HepG2 (cell line): ENCODE data around the gene IRS2.

Source experiments
- ARHGAP35 ChIP-seq: sonication (generic); formaldehyde crosslinking; IDR thresholded peaks from 2 replicates; pipeline ENCODE4 v1.9.0; 2022; ENCODE audit warnings: mild to moderate bottlenecking, inconsistent platforms, moderate library complexity, missing genetic modification reagents, borderline replicate concordance
- CTCF ChIP-seq: sonication (generic); formaldehyde crosslinking; IDR thresholded peaks from 2 replicates; pipeline ENCODE4 v1.5.0; 2020; ENCODE audit warnings: mild to moderate bottlenecking, missing genetic modification reagents, moderate library complexity
- MAX ChIP-seq: IDR thresholded peaks from 2 replicates; pipeline ENCODE4 v1.6.1; 2012; ENCODE audit warnings: inconsistent platforms
- TCF12 ChIP-seq, 2 experiments: fragments of 450-650 bp in 1 of 2; sonication (generic) in 1 of 2; formaldehyde crosslinking in 1 of 2; IDR thresholded peaks; 2 replicates each; pipeline versions ENCODE4 v1.6.1 to v1.8.0; 2017 to 2022; ENCODE audit warnings: antibody characterized with exemption in 1 of 2, mild to moderate bottlenecking in 1 of 2, missing genetic modification reagents in 1 of 2, moderate library complexity in 1 of 2
- ZNF569 ChIP-seq: sonication (generic); formaldehyde crosslinking; IDR thresholded peaks from 2 replicates; pipeline ENCODE4 v1.5.0; 2020; ENCODE audit warnings: mild to moderate bottlenecking, missing genetic modification reagents, moderate library complexity, borderline replicate concordance
- TF ChIP-seq, protein P1 (sequence below): sonication (generic); formaldehyde crosslinking; IDR thresholded peaks from 2 replicates; pipeline ENCODE4 v1.8.1; 2023; ENCODE audit warnings: mild to moderate bottlenecking, inconsistent platforms, moderate library complexity, missing genetic modification reagents, borderline replicate concordance

DNA sequence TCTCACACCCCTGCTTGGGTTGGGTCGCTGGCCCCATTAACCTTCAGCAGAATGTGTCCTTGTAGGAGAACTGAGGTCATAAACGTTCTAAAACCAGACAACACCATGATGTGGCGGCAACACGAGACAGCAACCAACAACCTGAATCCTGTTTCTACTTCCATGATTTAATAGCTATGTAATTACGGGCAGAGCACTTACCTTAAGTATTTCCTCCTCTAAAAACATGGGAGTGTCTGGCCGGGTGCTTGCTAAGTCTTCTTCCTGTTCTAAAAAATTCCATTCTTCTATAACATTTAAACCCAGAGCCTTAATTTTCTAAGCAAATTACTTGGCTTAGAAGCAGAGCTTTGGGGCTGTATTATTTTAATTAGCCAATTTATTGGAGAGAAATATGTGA, 33.5 kb upstream of the IRS2 start:
- TF ChIP-seq, protein P1, sequence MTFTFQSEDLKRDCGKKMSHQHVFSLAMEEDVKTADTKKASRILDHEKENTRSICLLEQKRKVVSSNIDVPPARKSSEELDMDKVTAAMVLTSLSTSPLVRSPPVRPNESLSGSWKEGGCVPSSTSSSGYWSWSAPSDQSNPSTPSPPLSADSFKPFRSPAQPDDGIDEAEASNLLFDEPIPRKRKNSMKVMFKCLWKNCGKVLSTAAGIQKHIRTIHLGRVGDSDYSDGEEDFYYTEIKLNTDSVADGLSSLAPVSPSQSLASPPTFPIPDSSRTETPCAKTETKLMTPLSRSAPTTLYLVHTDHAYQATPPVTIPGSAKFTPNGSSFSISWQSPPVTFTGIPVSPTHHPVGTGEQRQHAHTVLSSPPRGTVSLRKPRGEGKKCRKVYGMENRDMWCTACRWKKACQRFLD (CRISPR knock-in tag) = no peak
- TF ChIP-seq MAX (no peak), CTCF (CRISPR knock-in tag) (no peak), ZNF569 (no peak), TCF12 (IDR thresholded peaks at IDR 0.05) (no peak), TCF12 (CRISPR knock-in tag; IDR thresholded peaks at IDR 0.05) (no peak), ARHGAP35 (no peak)
